Vagina (tissue), 2 donors: ENCODE data around the gene DOCK1.

Experiments used
- CTCF ChIP-seq, 3 experiments: fragments of 450-650 bp in 2 of 3; fragments of 200-600 bp in 1 of 3; sonication (generic) in 1 of 3; IDR thresholded peaks; one replicate each; pipeline ENCODE4 v1.5.1; 2017 to 2019; ENCODE audit warnings: antibody characterized with exemption in 3 of 3, mild to moderate bottlenecking in 2 of 3, moderate library complexity in 2 of 3
- POLR2A ChIP-seq, 2 donors: fragments of 450-650 bp; IDR thresholded peaks; one replicate each; pipeline ENCODE4 v1.6.1; 2017; ENCODE audit warnings: antibody characterized with exemption in 2 of 2, mild to moderate bottlenecking in 2 of 2, moderate library complexity in 2 of 2
- POLR2AphosphoS5 ChIP-seq, 2 donors: sonication (generic); formaldehyde crosslinking; IDR thresholded peaks; one replicate each; pipeline ENCODE4 v1.9.0; 2017; ENCODE audit warnings: antibody characterized with exemption in 2 of 2, mild to moderate bottlenecking in 2 of 2, low read depth in 1 of 2; ENCODE audit not compliant: insufficient read depth in 1 of 2

- TF ChIP-seq POLR2A (IDR thresholded peaks at IDR 0.05) (no peak), CTCF (IDR thresholded peaks at IDR 0.05) (no peak), POLR2AphosphoS5 (IDR thresholded peaks at IDR 0.05; ENCODE audit: insufficient read depth in 1 of 2, low read depth in 1 of 2) (no peak)
Observed at GRCh38 chr10:127447197-127447596, 542.0 kb downstream of the DOCK1 start.
